Measurements from ENCODE around the gene SYT2. TPM values are rescaled to one million over a fixed set of nuclear protein-coding genes. Genes with fewer than 3 reads are reported as not detected.
A peak's percentile ranks its signal among the peaks of the same experiment; 100 is the strongest.
"Not testable (repeated sequence)": the region's sequence is repeated elsewhere in the genome, so short reads cannot be mapped to it uniquely, and the experiment has no call there.

The SYT2 gene
- total RNA-seq, 1 donor from 2014 or later = not detected

- CTCF ChIA-PET = no interaction called here
- DNase-seq = no peak
- Mint-ChIP-seq H3K9me3 (no peaks in the 10 kb centered on the region), H3K27me3 (peaks cover 12% of the 10 kb centered on the region), H3K4me1 (peaks cover 36% of the 10 kb centered on the region), H3K27ac (no peak overlapping the region), H3K4me3 (no peak overlapping the region), H3K36me3 (ENCODE audit: low read depth) (no peaks in the 10 kb centered on the region)
- POLR2A ChIA-PET = no interaction called here
- no peak for TF ChIP-seq CTCF (IDR thresholded peaks at IDR 0.05)
- ATAC-seq (ENCODE audit: low read depth) = no peak
- intact Hi-C loops (cut with micrococcal nuclease) = loop anchor here (10.0 kb wide), 1 partner anchor 92 kb away; the partner anchor contains the start of gene SYT2
These were observed 87.2 kb downstream of the SYT2 start for GRCh38 chr1:202623075-202623474.

- POLR2A ChIA-PET = no interaction called here
- CTCF ChIA-PET = no interaction called here
- Mint-ChIP-seq H3K27me3 (peaks cover 12% of the 10 kb centered on the region), H3K27ac (no peak overlapping the region), H3K36me3 (ENCODE audit: low read depth) (no peaks in the 10 kb centered on the region), H3K4me3 (no peak overlapping the region), H3K4me1 (peaks cover 36% of the 10 kb centered on the region), H3K9me3 (no peaks in the 10 kb centered on the region)
- intact Hi-C loops (cut with micrococcal nuclease) = loop anchor here (10.0 kb wide), 1 partner anchor 92 kb away; the partner anchor contains the start of gene SYT2
- ATAC-seq (ENCODE audit: low read depth) (no peak), DNase-seq (no peak)
- TF ChIP-seq CTCF (IDR thresholded peaks at IDR 0.05) = no peak
These were observed 87.9 kb downstream of the SYT2 start for GRCh38 chr1:202622388-202622787.

- ATAC-seq (ENCODE audit: low read depth) (no peak), DNase-seq (peak; percentile 7)
- Mint-ChIP-seq H3K36me3 (ENCODE audit: low read depth) (no peaks in the 10 kb centered on the region), H3K27ac (no peak overlapping the region), H3K27me3 (peaks cover 12% of the 10 kb centered on the region), H3K9me3 (no peaks in the 10 kb centered on the region), H3K4me1 (peaks cover 36% of the 10 kb centered on the region), H3K4me3 (no peak overlapping the region)
- CTCF ChIA-PET = no interaction called here
- intact Hi-C loops (cut with micrococcal nuclease) = loop anchor here (10.0 kb wide), 1 partner anchor 93 kb away; the partner anchor contains the start of gene SYT2
- TF ChIP-seq CTCF (IDR thresholded peaks at IDR 0.05) = no peak
- POLR2A ChIA-PET = no interaction called here
These were observed 88.8 kb downstream of the SYT2 start for GRCh38 chr1:202621446-202621845.

- H3K9me3 Mint-ChIP-seq; CTCF ChIA-PET; DNase-seq; H3K27ac Mint-ChIP-seq; POLR2A ChIA-PET; H3K4me3 Mint-ChIP-seq; ATAC-seq (ENCODE audit: low read depth); H3K36me3 Mint-ChIP-seq (ENCODE audit: low read depth): not testable (repeated sequence)
- H3K4me1 Mint-ChIP-seq = peaks cover 42% of the 10 kb centered on the region
- intact Hi-C loops (cut with micrococcal nuclease) = loop anchor here (10.0 kb wide), 1 partner anchor 95 kb away; the partner anchor contains the start of gene SYT2
- H3K27me3 Mint-ChIP-seq = peaks cover 12% of the 10 kb centered on the region
These were observed 90.2 kb downstream of the SYT2 start for GRCh38 chr1:202620036-202620435.

- ChIA-PET POLR2A (no interaction called here), CTCF (no interaction called here)
- intact Hi-C loops (cut with micrococcal nuclease) = loop anchor here (5.0 to 10.0 kb wide), 3 partner anchors 52 to 455 kb away; partner anchors contain the start of gene PTPN7
- no peaks in the 10 kb centered on the region for H3K9me3 Mint-ChIP-seq
- no peak overlapping the region for H3K4me3 Mint-ChIP-seq
- TF ChIP-seq CTCF (IDR thresholded peaks at IDR 0.05) = no peak
- H3K27ac Mint-ChIP-seq = no peak overlapping the region
- H3K36me3 Mint-ChIP-seq (ENCODE audit: low read depth) = no peaks in the 10 kb centered on the region
- DNase-seq = no peak
- H3K4me1 Mint-ChIP-seq = peaks cover 47% of the 10 kb centered on the region
- peaks cover 12% of the 10 kb centered on the region for H3K27me3 Mint-ChIP-seq
- no peak for ATAC-seq (ENCODE audit: low read depth)
These were observed 90.7 kb downstream of the SYT2 start for GRCh38 chr1:202619505-202619904.

GRCh38 chr1:202619012-202619411 is 91.2 kb downstream of the SYT2 start:
- POLR2A ChIA-PET; DNase-seq; H3K4me3 Mint-ChIP-seq; H3K36me3 Mint-ChIP-seq (ENCODE audit: low read depth); H3K27ac Mint-ChIP-seq; H3K9me3 Mint-ChIP-seq; CTCF ChIA-PET; ATAC-seq (ENCODE audit: low read depth): not testable (repeated sequence)
- Mint-ChIP-seq H3K27me3 (peaks cover 12% of the 10 kb centered on the region), H3K4me1 (peaks cover 50% of the 10 kb centered on the region)
- intact Hi-C loops (cut with micrococcal nuclease) = loop anchor here (5.0 to 10.0 kb wide), 3 partner anchors 52 to 454 kb away; partner anchors contain the start of gene PTPN7

All from activated B cell treated with CpG ODN at 0.5 μM for 24 hours (primary cell).